Adipocyte (in vitro differentiated cells): ENCODE results near the gene STARD3.
"Not testable (repeated sequence)": the region's sequence is repeated elsewhere in the genome, so short reads cannot be mapped to it uniquely, and the experiment has no call there.

ENCODE experiments used
- DNase-seq: peaks from one replicate; pipeline ENCODE4 v3.0.0-alpha.2; 2015; ENCODE audit warnings: low read depth
- H3K27me3 ChIP-seq: replicated peaks from 2 replicates; pipeline ENCODE4 v1.7.0; 2013; ENCODE audit warnings: mild to moderate bottlenecking, low read length, moderate library complexity; ENCODE audit not compliant: control insufficient read depth, insufficient read depth
- H3K36me3 ChIP-seq: 2 replicates; pipeline ENCODE4 v1.7.0; 2013; ENCODE audit warnings: low read length, mild to moderate bottlenecking, moderate library complexity; ENCODE audit not compliant: control insufficient read depth, insufficient read depth, severe bottlenecking
- H3K4me1 ChIP-seq: 2 replicates; pipeline ENCODE4 v1.7.0; 2013; ENCODE audit warnings: mild to moderate bottlenecking, low read length, moderate library complexity; ENCODE audit not compliant: control insufficient read depth, insufficient read depth
- H3K4me3 ChIP-seq: 2 replicates; pipeline ENCODE4 v1.7.0; 2013; ENCODE audit warnings: mild to moderate bottlenecking, low read length, moderate library complexity
- H3K9ac ChIP-seq: 2 replicates; pipeline ENCODE4 v1.7.0; 2013; ENCODE audit warnings: mild to moderate bottlenecking, low read length, moderate library complexity
- H3K9me3 ChIP-seq: 2 replicates; pipeline ENCODE4 v1.7.0; 2013; ENCODE audit warnings: mild to moderate bottlenecking, low read length, moderate library complexity; ENCODE audit not compliant: control insufficient read depth

STARD3 gene

GRCh38 chr17:39709319-39709997 is 72.5 kb downstream of the STARD3 start:
- H3K9me3 ChIP-seq, result no peaks in the 10 kb centered on the region
- no peaks in the 10 kb centered on the region for H3K27me3 ChIP-seq
- H3K9ac ChIP-seq, result no peak overlapping the region
- no peaks in the 10 kb centered on the region for H3K4me1 ChIP-seq
- DNase-seq, result no peak
- peaks cover 53% of the 10 kb centered on the region for H3K36me3 ChIP-seq
- H3K4me3 ChIP-seq, result no peak overlapping the region

- H3K9ac ChIP-seq, result no peak overlapping the region
- no peak for DNase-seq
- no peak overlapping the region for H3K4me3 ChIP-seq
- H3K4me1 ChIP-seq, result no peaks in the 10 kb centered on the region
- H3K9me3 ChIP-seq, result no peaks in the 10 kb centered on the region
- H3K27me3 ChIP-seq, result no peaks in the 10 kb centered on the region
- H3K36me3 ChIP-seq, result peaks cover 58% of the 10 kb centered on the region
Observed at GRCh38 chr17:39709998-39710964, 73.3 kb downstream of the STARD3 start.

GRCh38 chr17:39711071-39711470 is 74.1 kb downstream of the STARD3 start:
- not testable (repeated sequence) for H3K4me1 ChIP-seq, H3K4me3 ChIP-seq, H3K9me3 ChIP-seq, H3K27me3 ChIP-seq, H3K9ac ChIP-seq, DNase-seq
- H3K36me3 ChIP-seq, result peaks cover 66% of the 10 kb centered on the region

- Histone ChIP-seq H3K4me3 (no peak overlapping the region), H3K27me3 (no peaks in the 10 kb centered on the region), H3K9ac (no peak overlapping the region), H3K4me1 (no peaks in the 10 kb centered on the region), H3K36me3 (peaks cover 68% of the 10 kb centered on the region), H3K9me3 (no peaks in the 10 kb centered on the region)
- DNase-seq, result no peak
Observed at GRCh38 chr17:39711851-39712250, 74.9 kb downstream of the STARD3 start.
